SK-N-SH treated with all-trans-retinoic acid at 6 μM for 48 hours (cell line): ENCODE data around the gene TMEM131L.

Source experiments
- ATAC-seq: fragments of 200-7000 bp; cut with Tn5 transposase; 3 replicates; pipeline ENCODE4 v1.9.1; 2020; ENCODE audit warnings: mild to moderate bottlenecking, moderate library complexity
- ARNTL ChIP-seq: fragments of 450-650 bp; formaldehyde crosslinking; IDR thresholded peaks from 2 replicates; pipeline ENCODE4 v1.5.0; 2020; ENCODE audit warnings: low read depth, mild to moderate bottlenecking, moderate library complexity, borderline replicate concordance
- CSDC2 ChIP-seq: fragments of 250-450 bp; sonication (Bioruptor Pico); IDR thresholded peaks from 2 replicates; pipeline ENCODE4 v1.5.0; 2020; ENCODE audit warnings: mild to moderate bottlenecking, moderate library complexity
- ESRRG ChIP-seq: fragments of 250-450 bp; sonication (Bioruptor Pico); IDR thresholded peaks from 2 replicates; pipeline ENCODE4 v1.6.1; 2021; ENCODE audit warnings: mild to moderate bottlenecking
- GLIS3 ChIP-seq: fragments of 250-450 bp; sonication (Bioruptor Pico); IDR thresholded peaks from 2 replicates; pipeline ENCODE4 v1.5.0; 2020; ENCODE audit warnings: mild to moderate bottlenecking, moderate library complexity
- ISL1 ChIP-seq: fragments of 250-450 bp; sonication (Bioruptor Pico); IDR thresholded peaks from 2 replicates; pipeline ENCODE4 v2.1.2; 2022; ENCODE audit warnings: mild to moderate bottlenecking, moderate library complexity
- OSR1 ChIP-seq: fragments of 250-450 bp; sonication (Bioruptor Pico); IDR thresholded peaks from 2 replicates; pipeline ENCODE4 v1.8.0; 2022; ENCODE audit warnings: moderate library complexity, mild to moderate bottlenecking, inconsistent platforms
- PATZ1 ChIP-seq: fragments of 250-450 bp; sonication (Bioruptor Pico); IDR thresholded peaks from 2 replicates; pipeline ENCODE4 v1.8.0; 2020; ENCODE audit warnings: mild to moderate bottlenecking, moderate library complexity, borderline replicate concordance
- POU6F1 ChIP-seq: fragments of 250-450 bp; sonication (Bioruptor Pico); IDR thresholded peaks from 2 replicates; pipeline ENCODE4 v1.8.0; 2021; ENCODE audit warnings: low read depth, mild to moderate bottlenecking, moderate library complexity, borderline replicate concordance
- PPARA ChIP-seq: fragments of 250-450 bp; sonication (Bioruptor Pico); IDR thresholded peaks from 2 replicates; pipeline ENCODE4 v1.5.0; 2020; ENCODE audit warnings: mild to moderate bottlenecking, borderline replicate concordance
- RARB ChIP-seq: fragments of 250-450 bp; sonication (Bioruptor Pico); IDR thresholded peaks from 2 replicates; pipeline ENCODE4 v1.8.0; 2021; ENCODE audit warnings: mild to moderate bottlenecking, moderate library complexity
- SNAI2 ChIP-seq: fragments of 250-450 bp; sonication (Bioruptor Pico); IDR thresholded peaks from 2 replicates; pipeline ENCODE4 v1.5.0; 2020; ENCODE audit warnings: mild to moderate bottlenecking, moderate library complexity
- TCF4 ChIP-seq: fragments of 250-450 bp; sonication (Bioruptor Pico); IDR thresholded peaks from 2 replicates; pipeline ENCODE4 v1.8.0; 2021; ENCODE audit warnings: mild to moderate bottlenecking, moderate library complexity, borderline replicate concordance
- ZC3H10 ChIP-seq: fragments of 250-450 bp; sonication (Bioruptor Pico); IDR thresholded peaks from 2 replicates; pipeline ENCODE4 v1.5.1; 2021; ENCODE audit warnings: mild to moderate bottlenecking, moderate library complexity
- ZFP3 ChIP-seq: fragments of 250-450 bp; sonication (Bioruptor Pico); IDR thresholded peaks from 2 replicates; pipeline ENCODE4 v1.5.0; 2020; ENCODE audit warnings: mild to moderate bottlenecking, moderate library complexity
- ZFP30 ChIP-seq: fragments of 450-650 bp; formaldehyde crosslinking; IDR thresholded peaks from 2 replicates; pipeline ENCODE4 v1.5.0; 2022; ENCODE audit warnings: mild to moderate bottlenecking, moderate library complexity
- ZNF565 ChIP-seq: fragments of 450-650 bp; formaldehyde crosslinking; conservative IDR thresholded peaks from 2 replicates; pipeline ENCODE4 v1.5.0; 2020; ENCODE audit warnings: low read depth, mild to moderate bottlenecking, moderate library complexity
- ZNF70 ChIP-seq: fragments of 450-650 bp; formaldehyde crosslinking; IDR thresholded peaks from 2 replicates; pipeline ENCODE4 v1.5.0; 2020; ENCODE audit warnings: mild to moderate bottlenecking, moderate library complexity
- ZNF8 ChIP-seq: fragments of 450-650 bp; formaldehyde crosslinking; IDR thresholded peaks from 2 replicates; pipeline ENCODE4 v1.5.0; 2020; ENCODE audit warnings: mild to moderate bottlenecking, moderate library complexity
- TF ChIP-seq, protein P1 (sequence below): fragments of 250-450 bp; sonication (Bioruptor Pico); IDR thresholded peaks from 2 replicates; pipeline ENCODE4 v1.5.1; 2020; ENCODE audit warnings: low read depth, mild to moderate bottlenecking, moderate library complexity
- TF ChIP-seq, protein P2 (sequence below): fragments of 250-450 bp; sonication (Bioruptor Pico); IDR thresholded peaks from 2 replicates; pipeline ENCODE4 v1.5.0; 2020; ENCODE audit warnings: mild to moderate bottlenecking, moderate library complexity
- TF ChIP-seq, protein P3 (sequence below): fragments of 250-450 bp; sonication (Bioruptor Pico); IDR thresholded peaks from 2 replicates; pipeline ENCODE4 v1.5.1; 2021; ENCODE audit warnings: mild to moderate bottlenecking, moderate library complexity

The TMEM131L gene

DNA sequence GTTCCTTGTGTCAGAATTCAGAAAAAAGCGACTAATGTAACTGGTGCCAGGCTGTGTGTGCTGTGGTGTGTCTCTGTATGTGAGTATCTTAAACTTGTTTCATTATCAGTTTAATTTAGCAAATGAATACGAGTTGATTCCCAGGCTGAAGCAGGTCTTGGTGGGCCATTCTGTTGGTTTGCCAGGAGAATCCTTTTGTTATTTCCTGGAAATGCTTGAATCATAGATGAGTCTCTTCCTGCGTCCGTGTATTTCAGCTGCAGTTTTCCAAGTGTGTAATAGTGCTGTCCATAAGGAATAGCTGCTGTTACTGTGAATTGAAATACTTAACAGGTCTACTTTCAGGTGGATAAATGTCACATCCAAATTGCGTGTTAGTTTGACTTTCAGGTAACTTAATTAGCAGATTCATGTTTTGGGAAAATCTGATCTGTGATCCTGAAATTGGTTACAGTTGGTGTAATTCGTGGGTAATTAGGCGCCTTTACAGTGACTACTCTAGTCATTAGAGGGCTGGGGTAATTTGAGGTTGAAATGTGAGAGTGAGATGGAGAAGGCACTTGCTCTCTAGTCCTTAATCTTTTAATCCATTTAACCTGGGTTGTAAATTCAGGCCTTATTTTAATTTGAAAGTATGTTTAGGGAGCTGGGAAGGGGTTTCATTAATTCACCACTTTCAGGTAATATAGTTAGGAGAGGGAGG, 23.8 kb downstream of the TMEM131L start:
- ATAC-seq: no peak

GRCh38 chr4:153490985-153491483, 24.9 kb downstream of the TMEM131L start:
- no peak for TF ChIP-seq ZNF8 (CRISPR knock-in tag)
- TF ChIP-seq, protein P1, sequence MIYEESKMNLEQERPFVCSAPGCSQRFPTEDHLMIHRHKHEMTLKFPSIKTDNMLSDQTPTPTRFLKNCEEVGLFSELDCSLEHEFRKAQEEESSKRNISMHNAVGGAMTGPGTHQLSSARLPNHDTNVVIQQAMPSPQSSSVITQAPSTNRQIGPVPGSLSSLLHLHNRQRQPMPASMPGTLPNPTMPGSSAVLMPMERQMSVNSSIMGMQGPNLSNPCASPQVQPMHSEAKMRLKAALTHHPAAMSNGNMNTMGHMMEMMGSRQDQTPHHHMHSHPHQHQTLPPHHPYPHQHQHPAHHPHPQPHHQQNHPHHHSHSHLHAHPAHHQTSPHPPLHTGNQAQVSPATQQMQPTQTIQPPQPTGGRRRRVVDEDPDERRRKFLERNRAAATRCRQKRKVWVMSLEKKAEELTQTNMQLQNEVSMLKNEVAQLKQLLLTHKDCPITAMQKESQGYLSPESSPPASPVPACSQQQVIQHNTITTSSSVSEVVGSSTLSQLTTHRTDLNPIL (CRISPR knock-in tag): no peak
- TF ChIP-seq TCF4 (CRISPR knock-in tag): no peak
- no peak for TF ChIP-seq RARB (CRISPR knock-in tag)
- TF ChIP-seq GLIS3: no peak
- TF ChIP-seq ZC3H10: no peak
- no peak for TF ChIP-seq PPARA (CRISPR knock-in tag)
- TF ChIP-seq, protein P2, sequence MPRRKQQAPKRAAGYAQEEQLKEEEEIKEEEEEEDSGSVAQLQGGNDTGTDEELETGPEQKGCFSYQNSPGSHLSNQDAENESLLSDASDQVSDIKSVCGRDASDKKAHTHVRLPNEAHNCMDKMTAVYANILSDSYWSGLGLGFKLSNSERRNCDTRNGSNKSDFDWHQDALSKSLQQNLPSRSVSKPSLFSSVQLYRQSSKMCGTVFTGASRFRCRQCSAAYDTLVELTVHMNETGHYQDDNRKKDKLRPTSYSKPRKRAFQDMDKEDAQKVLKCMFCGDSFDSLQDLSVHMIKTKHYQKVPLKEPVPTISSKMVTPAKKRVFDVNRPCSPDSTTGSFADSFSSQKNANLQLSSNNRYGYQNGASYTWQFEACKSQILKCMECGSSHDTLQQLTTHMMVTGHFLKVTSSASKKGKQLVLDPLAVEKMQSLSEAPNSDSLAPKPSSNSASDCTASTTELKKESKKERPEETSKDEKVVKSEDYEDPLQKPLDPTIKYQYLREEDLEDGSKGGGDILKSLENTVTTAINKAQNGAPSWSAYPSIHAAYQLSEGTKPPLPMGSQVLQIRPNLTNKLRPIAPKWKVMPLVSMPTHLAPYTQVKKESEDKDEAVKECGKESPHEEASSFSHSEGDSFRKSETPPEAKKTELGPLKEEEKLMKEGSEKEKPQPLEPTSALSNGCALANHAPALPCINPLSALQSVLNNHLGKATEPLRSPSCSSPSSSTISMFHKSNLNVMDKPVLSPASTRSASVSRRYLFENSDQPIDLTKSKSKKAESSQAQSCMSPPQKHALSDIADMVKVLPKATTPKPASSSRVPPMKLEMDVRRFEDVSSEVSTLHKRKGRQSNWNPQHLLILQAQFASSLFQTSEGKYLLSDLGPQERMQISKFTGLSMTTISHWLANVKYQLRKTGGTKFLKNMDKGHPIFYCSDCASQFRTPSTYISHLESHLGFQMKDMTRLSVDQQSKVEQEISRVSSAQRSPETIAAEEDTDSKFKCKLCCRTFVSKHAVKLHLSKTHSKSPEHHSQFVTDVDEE (CRISPR knock-in tag): no peak
- no peak for TF ChIP-seq ZNF70 (CRISPR knock-in tag)
- no peak for TF ChIP-seq ESRRG (CRISPR knock-in tag)
- TF ChIP-seq ZFP3: no peak
- no peak for TF ChIP-seq PATZ1 (CRISPR knock-in tag)
- no peak for TF ChIP-seq ARNTL (CRISPR knock-in tag)
- ATAC-seq: no peak

More for the DNA sequence above, 23.8 kb downstream of the TMEM131L start:
- TF ChIP-seq ESRRG (CRISPR knock-in tag) (no peak), ZC3H10 (no peak), RARB (CRISPR knock-in tag) (no peak), ZNF8 (CRISPR knock-in tag) (no peak), OSR1 (CRISPR knock-in tag) (no peak), TCF4 (CRISPR knock-in tag) (no peak), POU6F1 (no peak), PPARA (CRISPR knock-in tag) (no peak), GLIS3 (no peak), PATZ1 (CRISPR knock-in tag) (no peak), CSDC2 (CRISPR knock-in tag) (no peak), SNAI2 (CRISPR knock-in tag) (no peak), ZNF565 (CRISPR knock-in tag) (no peak)

DNA sequence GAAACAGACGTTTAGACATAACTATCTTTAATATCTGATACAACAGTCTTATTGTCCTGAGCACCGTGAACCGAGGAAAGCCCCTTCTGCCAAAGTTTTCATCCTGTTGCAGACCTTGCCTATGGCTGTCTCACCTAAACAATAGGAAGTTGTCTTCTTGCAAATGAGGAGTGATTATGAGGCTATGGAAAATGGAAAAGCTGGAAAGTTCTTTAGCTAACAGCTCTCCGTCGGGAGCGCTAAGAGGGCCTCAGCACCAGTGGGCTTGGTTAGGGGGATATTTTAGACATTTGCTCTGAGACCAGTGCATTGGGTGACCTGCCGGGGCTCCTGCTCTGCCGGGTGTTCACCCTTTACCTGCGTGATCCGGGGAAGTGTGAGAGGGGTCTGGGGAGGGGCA, 28.4 kb downstream of the TMEM131L start:
- no peak for ATAC-seq
- TF ChIP-seq SNAI2 (CRISPR knock-in tag) (no peak), ISL1 (no peak), ZNF565 (CRISPR knock-in tag) (no peak), ESRRG (CRISPR knock-in tag) (no peak), PATZ1 (CRISPR knock-in tag) (no peak), ZFP30 (CRISPR knock-in tag) (no peak), RARB (CRISPR knock-in tag) (no peak), ZC3H10 (no peak), CSDC2 (CRISPR knock-in tag) (no peak), PPARA (CRISPR knock-in tag) (no peak)
- TF ChIP-seq, protein P1 (CRISPR knock-in tag): no peak
- TF ChIP-seq, protein P3, sequence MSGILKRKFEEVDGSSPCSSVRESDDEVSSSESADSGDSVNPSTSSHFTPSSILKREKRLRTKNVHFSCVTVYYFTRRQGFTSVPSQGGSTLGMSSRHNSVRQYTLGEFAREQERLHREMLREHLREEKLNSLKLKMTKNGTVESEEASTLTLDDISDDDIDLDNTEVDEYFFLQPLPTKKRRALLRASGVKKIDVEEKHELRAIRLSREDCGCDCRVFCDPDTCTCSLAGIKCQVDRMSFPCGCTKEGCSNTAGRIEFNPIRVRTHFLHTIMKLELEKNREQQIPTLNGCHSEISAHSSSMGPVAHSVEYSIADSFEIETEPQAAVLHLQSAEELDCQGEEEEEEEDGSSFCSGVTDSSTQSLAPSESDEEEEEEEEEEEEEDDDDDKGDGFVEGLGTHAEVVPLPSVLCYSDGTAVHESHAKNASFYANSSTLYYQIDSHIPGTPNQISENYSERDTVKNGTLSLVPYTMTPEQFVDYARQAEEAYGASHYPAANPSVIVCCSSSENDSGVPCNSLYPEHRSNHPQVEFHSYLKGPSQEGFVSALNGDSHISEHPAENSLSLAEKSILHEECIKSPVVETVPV (CRISPR knock-in tag): no peak
